HepG2 (cell line): ENCODE results near the gene UVSSA. TPM values are rescaled to one million over a fixed set of nuclear protein-coding genes. Genes with fewer than 3 reads are reported as not detected.

Experiments
- ARID2 ChIP-seq: sonication (generic); formaldehyde crosslinking; IDR thresholded peaks from 2 replicates; pipeline ENCODE4 v1.8.1; 2022; ENCODE audit warnings: mild to moderate bottlenecking, missing genetic modification reagents, borderline replicate concordance
- HNF4G ChIP-seq, 2 experiments: sonication (generic) in 1 of 2; formaldehyde crosslinking in 1 of 2; IDR thresholded peaks; 2 replicates each; pipeline versions ENCODE4 v1.4.0 to v1.6.1; 2011 to 2020; ENCODE audit warnings: borderline replicate concordance in 2 of 2, low read depth in 2 of 2, mild to moderate bottlenecking in 2 of 2, low read length in 1 of 2, missing genetic modification reagents in 1 of 2, moderate library complexity in 1 of 2
- JUNB ChIP-seq: sonication (generic); formaldehyde crosslinking; IDR thresholded peaks from 2 replicates; pipeline ENCODE4 v1.8.0; 2022; ENCODE audit warnings: missing genetic modification reagents, mild to moderate bottlenecking, borderline replicate concordance
- MED8 ChIP-seq: sonication (generic); formaldehyde crosslinking; IDR thresholded peaks from 2 replicates; pipeline ENCODE4 v1.8.1; 2023; ENCODE audit warnings: mild to moderate bottlenecking, missing genetic modification reagents; ENCODE audit not compliant: insufficient replicate concordance
- NFKBIZ ChIP-seq: IDR thresholded peaks from 2 replicates; pipeline ENCODE4 v1.6.1; 2018; ENCODE audit warnings: missing genetic modification reagents, missing compliant biosample characterization
- NKX3-1 ChIP-seq: sonication (generic); formaldehyde crosslinking; IDR thresholded peaks from 2 replicates; pipeline ENCODE4 v1.5.0; 2020; ENCODE audit warnings: missing genetic modification reagents
- RBM39 ChIP-seq: fragments of 200-400 bp; formaldehyde crosslinking; IDR thresholded peaks from one replicate; pipeline ENCODE4 v1.6.1; 2018; ENCODE audit warnings: antibody characterized with exemption, mild to moderate bottlenecking, low read depth, low read length; ENCODE audit not compliant: poor library complexity, severe bottlenecking
- SMC3 ChIP-seq: IDR thresholded peaks from 2 replicates; pipeline ENCODE4 v1.6.1; 2011; ENCODE audit warnings: low read length, improper control_type of control experiment
- SNRNP70 ChIP-seq: fragments of 200-400 bp; formaldehyde crosslinking; IDR thresholded peaks from 2 replicates; pipeline ENCODE4 v1.6.1; 2017; ENCODE audit warnings: mild to moderate bottlenecking, low read depth, low read length, moderate library complexity
- TOE1 ChIP-seq: sonication (generic); formaldehyde crosslinking; IDR thresholded peaks from 2 replicates; pipeline ENCODE4 v1.4.0; 2020; ENCODE audit warnings: mild to moderate bottlenecking, missing genetic modification reagents
- ZNF143 ChIP-seq: sonication (generic); formaldehyde crosslinking; IDR thresholded peaks from 2 replicates; pipeline ENCODE4 v1.4.0; 2020; ENCODE audit warnings: missing genetic modification reagents
- ZNF260 ChIP-seq: sonication (generic); formaldehyde crosslinking; IDR thresholded peaks from 2 replicates; pipeline ENCODE4 v1.4.0; 2020; ENCODE audit warnings: missing genetic modification reagents, low read depth, mild to moderate bottlenecking, borderline replicate concordance
- ZNF678 ChIP-seq: sonication (generic); formaldehyde crosslinking; IDR thresholded peaks from 2 replicates; pipeline ENCODE4 v1.4.0; 2020; ENCODE audit warnings: mild to moderate bottlenecking, missing genetic modification reagents
- ZNF891 ChIP-seq: sonication (generic); formaldehyde crosslinking; IDR thresholded peaks from 2 replicates; pipeline ENCODE4 v1.5.0; 2020; ENCODE audit warnings: mild to moderate bottlenecking, missing genetic modification reagents
- polyA plus RNA-seq, 8 experiments: library from polyadenylated mRNA; depleted of rRNA in 3 of 8; stranded (reverse) in 7 of 8; unstranded in 1 of 8; fragments of >200 nt; fragmentation: Illumina TruSeq in 4 of 8; extraction: Trizol in 4 of 8; gene quantifications; 2 replicates each; pipeline versions ENCODE4 v1.2.1 to v1.2.3, GENCODE V29; 2011 to 2016; ENCODE audit warnings: low read depth in 4 of 8, missing spikeins in 1 of 8, mixed read lengths in 1 of 8; ENCODE audit not compliant: insufficient read depth in 1 of 8
- total RNA-seq, 5 experiments: library from RNA; depleted of rRNA; stranded (reverse); fragments of >200 nt; fragmentation: Illumina TruSeq; extraction: Trizol; gene quantifications; 2 replicates each; pipeline ENCODE4 v1.2.3, GENCODE V29; 2016; ENCODE audit warnings: low read depth in 1 of 5
- TF ChIP-seq, protein P1 (sequence below): sonication (generic); formaldehyde crosslinking; IDR thresholded peaks from 2 replicates; pipeline ENCODE4 v1.8.1; 2023; ENCODE audit warnings: mild to moderate bottlenecking, missing genetic modification reagents
- TF ChIP-seq, protein P2 (sequence below): sonication (generic); formaldehyde crosslinking; IDR thresholded peaks from 2 replicates; pipeline ENCODE4 v1.5.0; 2020; ENCODE audit warnings: missing genetic modification reagents
- TF ChIP-seq, protein P3 (sequence below): sonication (generic); formaldehyde crosslinking; IDR thresholded peaks from 2 replicates; pipeline ENCODE4 v1.5.0; 2020; ENCODE audit warnings: missing genetic modification reagents
- TF ChIP-seq, protein P4 (sequence below): sonication (generic); formaldehyde crosslinking; IDR thresholded peaks from 2 replicates; pipeline ENCODE4 v1.8.0; 2022; ENCODE audit warnings: mild to moderate bottlenecking, missing genetic modification reagents, moderate library complexity
- TF ChIP-seq, protein P5 (sequence below): sonication (generic); formaldehyde crosslinking; IDR thresholded peaks from 2 replicates; pipeline ENCODE4 v1.4.0; 2020; ENCODE audit warnings: missing genetic modification reagents, borderline replicate concordance

Gene UVSSA
- total and polyA plus RNA-seq, 2 of the 13 experiments (the other 11 are each of a cell fraction or from before 2014, with no cell fraction given), result 4.6 to 8.4 TPM

DNA sequence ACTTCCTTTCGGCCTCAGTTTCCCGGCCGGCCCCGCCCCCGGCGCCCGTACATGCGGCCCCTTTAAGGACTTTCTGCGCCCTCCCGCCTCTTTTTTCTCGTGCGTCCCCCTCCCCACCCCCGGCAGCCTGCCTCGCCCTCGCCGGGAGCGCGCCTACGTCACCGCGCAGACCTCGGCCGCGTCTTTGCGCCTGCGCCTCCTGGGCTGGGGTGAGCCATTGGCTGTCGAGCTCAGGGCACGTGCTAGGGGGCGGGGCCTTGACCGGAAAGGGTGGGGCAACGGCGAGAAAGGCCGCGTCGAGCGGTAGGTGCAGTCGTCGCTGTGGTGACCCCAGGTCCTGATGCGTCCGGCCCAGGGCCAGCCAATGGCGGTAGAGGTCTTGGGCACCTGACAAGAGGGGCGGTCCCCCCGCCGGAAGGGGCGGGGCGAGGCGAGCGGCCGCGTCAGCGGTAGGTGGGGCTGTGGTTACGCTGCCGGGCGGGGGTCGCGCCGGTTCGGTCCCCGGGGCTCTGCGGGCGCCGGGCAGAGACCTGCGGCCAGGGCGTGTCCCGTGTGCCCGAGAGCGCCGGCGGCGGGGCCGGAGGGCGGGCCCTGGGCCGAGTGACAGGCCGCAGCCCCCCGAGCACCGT, at the start of gene UVSSA (continued):
- TF ChIP-seq MED8, result no peak
- no peak for TF ChIP-seq RBM39
- TF ChIP-seq, protein P1, sequence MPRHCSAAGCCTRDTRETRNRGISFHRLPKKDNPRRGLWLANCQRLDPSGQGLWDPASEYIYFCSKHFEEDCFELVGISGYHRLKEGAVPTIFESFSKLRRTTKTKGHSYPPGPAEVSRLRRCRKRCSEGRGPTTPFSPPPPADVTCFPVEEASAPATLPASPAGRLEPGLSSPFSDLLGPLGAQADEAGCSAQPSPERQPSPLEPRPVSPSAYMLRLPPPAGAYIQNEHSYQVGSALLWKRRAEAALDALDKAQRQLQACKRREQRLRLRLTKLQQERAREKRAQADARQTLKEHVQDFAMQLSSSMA (CRISPR knock-in tag), result peak; percentile 57; the same call in 1 of the 2 replicates
- no peak for TF ChIP-seq HNF4G (IDR thresholded peaks at IDR 0.05; ENCODE audit: borderline replicate concordance, low read depth, low read length)
- no peak for TF ChIP-seq HNF4G (CRISPR knock-in tag; IDR thresholded peaks at IDR 0.05; ENCODE audit: borderline replicate concordance, low read depth)
- no peak for TF ChIP-seq ZNF891 (CRISPR knock-in tag)
- no peak for TF ChIP-seq ZNF678
- TF ChIP-seq JUNB (CRISPR knock-in tag), result no peak
- TF ChIP-seq NKX3-1 (CRISPR knock-in tag), result no peak
- TF ChIP-seq ZNF260, result no peak
- TF ChIP-seq, protein P2, sequence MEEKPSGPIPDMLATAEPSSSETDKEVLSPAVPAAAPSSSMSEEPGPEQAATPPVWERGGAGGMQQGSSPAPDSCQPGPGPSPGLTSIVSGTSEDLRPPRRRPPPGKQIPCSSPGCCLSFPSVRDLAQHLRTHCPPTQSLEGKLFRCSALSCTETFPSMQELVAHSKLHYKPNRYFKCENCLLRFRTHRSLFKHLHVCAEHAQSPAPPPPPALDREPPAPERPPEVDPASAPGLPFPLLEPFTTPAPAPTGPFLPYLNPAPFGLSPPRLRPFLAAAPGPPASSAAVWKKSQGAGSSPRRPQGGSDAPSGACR (CRISPR knock-in tag), result no peak
- TF ChIP-seq, protein P3, sequence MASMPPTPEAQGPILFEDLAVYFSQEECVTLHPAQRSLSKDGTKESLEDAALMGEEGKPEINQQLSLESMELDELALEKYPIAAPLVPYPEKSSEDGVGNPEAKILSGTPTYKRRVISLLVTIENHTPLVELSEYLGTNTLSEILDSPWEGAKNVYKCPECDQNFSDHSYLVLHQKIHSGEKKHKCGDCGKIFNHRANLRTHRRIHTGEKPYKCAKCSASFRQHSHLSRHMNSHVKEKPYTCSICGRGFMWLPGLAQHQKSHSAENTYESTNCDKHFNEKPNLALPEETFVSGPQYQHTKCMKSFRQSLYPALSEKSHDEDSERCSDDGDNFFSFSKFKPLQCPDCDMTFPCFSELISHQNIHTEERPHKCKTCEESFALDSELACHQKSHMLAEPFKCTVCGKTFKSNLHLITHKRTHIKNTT (CRISPR knock-in tag), result no peak
- TF ChIP-seq, protein P4, sequence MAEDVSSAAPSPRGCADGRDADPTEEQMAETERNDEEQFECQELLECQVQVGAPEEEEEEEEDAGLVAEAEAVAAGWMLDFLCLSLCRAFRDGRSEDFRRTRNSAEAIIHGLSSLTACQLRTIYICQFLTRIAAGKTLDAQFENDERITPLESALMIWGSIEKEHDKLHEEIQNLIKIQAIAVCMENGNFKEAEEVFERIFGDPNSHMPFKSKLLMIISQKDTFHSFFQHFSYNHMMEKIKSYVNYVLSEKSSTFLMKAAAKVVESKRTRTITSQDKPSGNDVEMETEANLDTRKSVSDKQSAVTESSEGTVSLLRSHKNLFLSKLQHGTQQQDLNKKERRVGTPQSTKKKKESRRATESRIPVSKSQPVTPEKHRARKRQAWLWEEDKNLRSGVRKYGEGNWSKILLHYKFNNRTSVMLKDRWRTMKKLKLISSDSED (CRISPR knock-in tag), result no peak
- no peak for TF ChIP-seq TOE1 (CRISPR knock-in tag)
- TF ChIP-seq, protein P5, sequence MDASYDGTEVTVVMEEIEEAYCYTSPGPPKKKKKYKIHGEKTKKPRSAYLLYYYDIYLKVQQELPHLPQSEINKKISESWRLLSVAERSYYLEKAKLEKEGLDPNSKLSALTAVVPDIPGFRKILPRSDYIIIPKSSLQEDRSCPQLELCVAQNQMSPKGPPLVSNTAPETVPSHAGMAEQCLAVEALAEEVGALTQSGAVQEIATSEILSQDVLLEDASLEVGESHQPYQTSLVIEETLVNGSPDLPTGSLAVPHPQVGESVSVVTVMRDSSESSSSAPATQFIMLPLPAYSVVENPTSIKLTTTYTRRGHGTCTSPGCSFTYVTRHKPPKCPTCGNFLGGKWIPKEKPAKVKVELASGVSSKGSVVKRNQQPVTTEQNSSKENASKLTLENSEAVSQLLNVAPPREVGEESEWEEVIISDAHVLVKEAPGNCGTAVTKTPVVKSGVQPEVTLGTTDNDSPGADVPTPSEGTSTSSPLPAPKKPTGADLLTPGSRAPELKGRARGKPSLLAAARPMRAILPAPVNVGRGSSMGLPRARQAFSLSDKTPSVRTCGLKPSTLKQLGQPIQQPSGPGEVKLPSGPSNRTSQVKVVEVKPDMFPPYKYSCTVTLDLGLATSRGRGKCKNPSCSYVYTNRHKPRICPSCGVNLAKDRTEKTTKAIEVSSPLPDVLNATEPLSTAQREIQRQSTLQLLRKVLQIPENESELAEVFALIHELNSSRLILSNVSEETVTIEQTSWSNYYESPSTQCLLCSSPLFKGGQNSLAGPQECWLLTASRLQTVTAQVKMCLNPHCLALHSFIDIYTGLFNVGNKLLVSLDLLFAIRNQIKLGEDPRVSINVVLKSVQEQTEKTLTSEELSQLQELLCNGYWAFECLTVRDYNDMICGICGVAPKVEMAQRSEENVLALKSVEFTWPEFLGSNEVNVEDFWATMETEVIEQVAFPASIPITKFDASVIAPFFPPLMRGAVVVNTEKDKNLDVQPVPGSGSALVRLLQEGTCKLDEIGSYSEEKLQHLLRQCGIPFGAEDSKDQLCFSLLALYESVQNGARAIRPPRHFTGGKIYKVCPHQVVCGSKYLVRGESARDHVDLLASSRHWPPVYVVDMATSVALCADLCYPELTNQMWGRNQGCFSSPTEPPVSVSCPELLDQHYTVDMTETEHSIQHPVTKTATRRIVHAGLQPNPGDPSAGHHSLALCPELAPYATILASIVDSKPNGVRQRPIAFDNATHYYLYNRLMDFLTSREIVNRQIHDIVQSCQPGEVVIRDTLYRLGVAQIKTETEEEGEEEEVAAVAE, result peak; percentile 95
- TF ChIP-seq NFKBIZ (CRISPR knock-in tag), result no peak; the same call in 1 of the 2 replicates
- TF ChIP-seq ZNF143 (CRISPR knock-in tag), result 0 out of 2 replicates have a peak, but pooled peaks have one; percentile 10
- TF ChIP-seq ARID2 (CRISPR knock-in tag), result no peak
- TF ChIP-seq SNRNP70, result no peak
- TF ChIP-seq SMC3, result no peak
